HepG2 (cell line): Measurements from ENCODE around the gene GON4L. TPM values are rescaled to one million over a fixed set of nuclear protein-coding genes. Genes with fewer than 3 reads are reported as not detected.
"Not testable (repeated sequence)": the region's sequence is repeated elsewhere in the genome, so short reads cannot be mapped to it uniquely, and the experiment has no call there.

Experiments
- ATAC-seq: fragments of 200-7000 bp; cut with Tn5 transposase; 3 replicates; pipeline ENCODE4 v1.9.1; 2020; ENCODE audit warnings: mild to moderate bottlenecking, moderate library complexity
- BruUV-seq: library from RNA; stranded (reverse); fragments of 400-500 nt; replicated peaks from 2 replicates; lab custom pipeline; 2021; lab: Mats Ljungman, UMichigan
- CTCF ChIA-PET: fragments of 300-600 bp; formaldehyde crosslinking; extraction: SDS; loops from one replicate; lab custom pipeline; 2021; ENCODE audit warnings: low total read pairs, inconsistent platforms, low intra/inter-chr PET ratio; lab: Yijun Ruan, JAX
- POLR2A ChIA-PET: fragments of 350-600 bp; sonication (Branson Sonifier 250); formaldehyde crosslinking; loops from one replicate; lab custom pipeline; 2020; ENCODE audit warnings: antibody characterized with exemption, inconsistent platforms; lab: Yijun Ruan, JAX
- DNase-seq: peaks from one replicate; pipeline ENCODE4 v3.0.0-alpha.2; 2015; ENCODE audit warnings: low spot score
- FAIRE-seq: peaks from 3 replicates; lab custom pipeline; 2011; peaks lifted over from hg19 to GRCh38; lab: Jason Lieb, UNC
- H2AFZ ChIP-seq: one replicate; pipeline ENCODE4 v1.6.1; 2011; ENCODE audit warnings: low read length, inconsistent platforms
- H3K27ac ChIP-seq: fragments of 300-600 bp; 3 replicates; pipeline ENCODE4 v1.8.0; 2011; ENCODE audit warnings: mixed run types, mild to moderate bottlenecking, mixed read lengths, low read length, inconsistent platforms; ENCODE audit not compliant: insufficient read depth; ENCODE audit errors: extremely low read length
- H3K27me3 ChIP-seq, 2 experiments: fragments of 200-600 bp in 1 of 2; 2 replicates in 1 of 2; 3 replicates in 1 of 2; pipeline versions ENCODE4 v1.6.0 to v1.8.0; 2011; ENCODE audit warnings: low read length in 2 of 2, mild to moderate bottlenecking in 2 of 2, moderate library complexity in 2 of 2, inconsistent platforms in 1 of 2; ENCODE audit not compliant: insufficient read depth in 2 of 2, control insufficient read depth in 1 of 2
- H3K36me3 ChIP-seq, 2 experiments: fragments of 200-600 bp in 1 of 2; replicated peaks in 1 of 2; 2 replicates in 1 of 2; 3 replicates in 1 of 2; pipeline versions ENCODE4 v1.5.1 to v1.8.0; 2011; ENCODE audit warnings: low read length in 2 of 2, inconsistent platforms in 1 of 2; ENCODE audit not compliant: insufficient read depth in 2 of 2, control insufficient read depth in 1 of 2
- H3K4me1 ChIP-seq: 2 replicates; pipeline ENCODE4 v1.5.1; 2012; ENCODE audit warnings: low read length, inconsistent platforms; ENCODE audit not compliant: insufficient read depth
- H3K4me2 ChIP-seq: 2 replicates; pipeline ENCODE4 v1.6.0; 2011; ENCODE audit warnings: low read depth, low read length, inconsistent platforms
- H3K4me3 ChIP-seq, 3 experiments: fragments of 200-600 bp in 1 of 3; sonication (generic), shearing (Covaris generic) in 1 of 3; replicated peaks in 1 of 3; 2 replicates each; pipeline ENCODE4 v1.5.1; 2011 to 2016; ENCODE audit warnings: low read length in 3 of 3, inconsistent platforms in 2 of 3, low read depth in 2 of 3, mild to moderate bottlenecking in 2 of 3, control low read depth in 1 of 3, mixed read lengths in 1 of 3; ENCODE audit not compliant: insufficient read depth in 1 of 3
- H3K79me2 ChIP-seq: one replicate; pipeline ENCODE4 v1.6.1; 2011; ENCODE audit warnings: low read length, inconsistent platforms; ENCODE audit not compliant: insufficient read depth
- H3K9ac ChIP-seq: 2 replicates; pipeline ENCODE4 v1.6.0; 2011; ENCODE audit warnings: mild to moderate bottlenecking, low read depth, low read length, inconsistent platforms; ENCODE audit not compliant: insufficient read depth
- H3K9me3 ChIP-seq: 2 replicates; pipeline ENCODE4 v1.5.1; 2012; ENCODE audit warnings: mild to moderate bottlenecking, low read length
- H4K20me1 ChIP-seq: 2 replicates; pipeline ENCODE4 v1.6.0; 2011; ENCODE audit warnings: inconsistent platforms, mild to moderate bottlenecking, low read length, moderate library complexity; ENCODE audit not compliant: insufficient read depth
- HCFC1 ChIP-seq: fragments of 150-350 bp; IDR thresholded peaks from 2 replicates; pipeline ENCODE4 v1.6.1; 2014; ENCODE audit warnings: low read depth, low read length
- MAFK ChIP-seq, 2 experiments: IDR thresholded peaks in 1 of 2; conservative IDR thresholded peaks in 1 of 2; 2 replicates each; pipeline ENCODE4 v1.6.1; 2011; ENCODE audit warnings: improper control_type of control experiment in 2 of 2, low read length in 2 of 2
- RNF219 ChIP-seq: sonication (generic); formaldehyde crosslinking; IDR thresholded peaks from 2 replicates; pipeline ENCODE4 v1.5.0; 2020; ENCODE audit warnings: mild to moderate bottlenecking, missing genetic modification reagents
- ZFP36 ChIP-seq: fragments of 150-350 bp; IDR thresholded peaks from 2 replicates; pipeline ENCODE4 v1.6.1; 2018; ENCODE audit warnings: borderline replicate concordance, low read length, low read depth; ENCODE audit not compliant: partially characterized antibody
- ZIK1 ChIP-seq: sonication (generic); formaldehyde crosslinking; IDR thresholded peaks from 2 replicates; pipeline ENCODE4 v1.5.0; 2020; ENCODE audit warnings: mild to moderate bottlenecking, low read depth, missing genetic modification reagents, borderline replicate concordance
- ZKSCAN1 ChIP-seq: fragments of 150-350 bp; IDR thresholded peaks from 2 replicates; pipeline ENCODE4 v1.6.1; 2014; ENCODE audit warnings: low read length
- ZNF292 ChIP-seq: sonication (generic); formaldehyde crosslinking; IDR thresholded peaks from 2 replicates; pipeline ENCODE4 v1.8.1; 2022; ENCODE audit warnings: mild to moderate bottlenecking, low read depth, missing genetic modification reagents, borderline replicate concordance
- ZNF547 ChIP-seq: sonication (generic); formaldehyde crosslinking; IDR thresholded peaks from 2 replicates; pipeline ENCODE4 v1.5.1; 2020; ENCODE audit warnings: mild to moderate bottlenecking, missing genetic modification reagents
- ZNF629 ChIP-seq: sonication (generic); formaldehyde crosslinking; conservative IDR thresholded peaks from 2 replicates; pipeline ENCODE4 v1.5.0; 2020; ENCODE audit warnings: missing genetic modification reagents
- ZNF782 ChIP-seq: sonication (generic); formaldehyde crosslinking; IDR thresholded peaks from 2 replicates; pipeline ENCODE4 v1.4.0; 2020; ENCODE audit warnings: missing genetic modification reagents, mild to moderate bottlenecking, borderline replicate concordance
- WGBS: methylation state at CpG from one replicate; pipeline ENCODE4 v1.1.6; 2017; ENCODE audit warnings: low lambda C conversion rate; 5-methylcytosine and 5-hydroxymethylcytosine counted together
- in situ Hi-C: cut with HindIII; loops from 2 replicates; pipeline ENCODE4 v1.10.0; 2017; ENCODE audit warnings: low pct_unique_long_range_greater_than_20kb; ENCODE audit not compliant: extremely low pct_ligation_motif_present
- intact Hi-C: fragments of 100-400 bp; cut with micrococcal nuclease; formaldehyde crosslinking; loops from one replicate; pipeline ENCODE4 v1.10.0; 2022; ENCODE audit not compliant: unreplicated experiment
- polyA plus RNA-seq, 8 experiments: library from polyadenylated mRNA; depleted of rRNA in 3 of 8; stranded (reverse) in 7 of 8; unstranded in 1 of 8; fragments of >200 nt; fragmentation: Illumina TruSeq in 4 of 8; extraction: Trizol in 4 of 8; gene quantifications; 2 replicates each; pipeline versions ENCODE4 v1.2.1 to v1.2.3, GENCODE V29; 2011 to 2016; ENCODE audit warnings: low read depth in 4 of 8, missing spikeins in 1 of 8, mixed read lengths in 1 of 8; ENCODE audit not compliant: insufficient read depth in 1 of 8
- total RNA-seq, 5 experiments: library from RNA; depleted of rRNA; stranded (reverse); fragments of >200 nt; fragmentation: Illumina TruSeq; extraction: Trizol; gene quantifications; 2 replicates each; pipeline ENCODE4 v1.2.3, GENCODE V29; 2016; ENCODE audit warnings: low read depth in 1 of 5

GON4L gene
- total and polyA plus RNA-seq, 2 of the 13 experiments (the other 11 are each of a cell fraction or from before 2014, with no cell fraction given): 14.6 to 19.6 TPM

GRCh38 chr1:155709391-155709790 is 147.6 kb downstream of the GON4L start (continued):
- TF ChIP-seq RNF219 (CRISPR knock-in tag): no peak
- no peak for TF ChIP-seq ZNF629 (CRISPR knock-in tag)
- no peak for TF ChIP-seq ZNF547
- TF ChIP-seq HCFC1: no peak
- no peak for TF ChIP-seq ZIK1 (CRISPR knock-in tag)
- no peak for TF ChIP-seq ZFP36
- no peak for TF ChIP-seq ZNF782 (CRISPR knock-in tag)
- no peak for TF ChIP-seq ZNF292 (CRISPR knock-in tag)

GRCh38 chr1:155706139-155706538 is 150.9 kb downstream of the GON4L start:
- H3K79me2 ChIP-seq: peaks cover 52% of the 10 kb centered on the region
- no peaks in the 10 kb centered on the region; a peak in 1 of 5 replicates for H3K27me3 ChIP-seq
- H3K9me3 ChIP-seq: no peaks in the 10 kb centered on the region
- FAIRE-seq: no peak
- in situ Hi-C loops: no loop called here
- TF ChIP-seq MAFK (conservative IDR thresholded peaks at IDR 0.05 in 1 of 2, IDR thresholded peaks at IDR 0.05 in 1 of 2; ENCODE audit: low read length in 2 of 2) (no peak), ZKSCAN1 (peak; percentile 74)
- TF ChIP-seq, all 625 proteins: peak for 1
- no TSS peak for BruUV-seq
- Histone ChIP-seq H3K4me2 (no peak overlapping the region), H2AFZ (no peak overlapping the region), H3K27ac (no peak overlapping the region), H3K9ac (no peak overlapping the region), H3K36me3 (0 out of 5 replicates have a peak, but pooled peaks cover 1 to 4% of the 10 kb centered on the region in 2 experiments), H3K4me3 (no peak overlapping the region), H4K20me1 (no peaks in the 10 kb centered on the region), H3K4me1 (no peaks in the 10 kb centered on the region)
- ChIA-PET CTCF (no interaction called here), POLR2A (no interaction called here)
- DNase-seq (no peak), ATAC-seq (no peak)
- 92% methylated on average over 5 of the region's 5 CpGs for WGBS
- intact Hi-C loops: no loop called here

GRCh38 chr1:155704414-155704813 is 152.6 kb downstream of the GON4L start:
- ATAC-seq, in situ Hi-C loops, FAIRE-seq, H3K9me3 ChIP-seq, H3K36me3 ChIP-seq, intact Hi-C loops, BruUV-seq, H4K20me1 ChIP-seq, H3K9ac ChIP-seq, H2AFZ ChIP-seq, DNase-seq, H3K27me3 ChIP-seq, H3K4me2 ChIP-seq, CTCF ChIA-PET, H3K4me3 ChIP-seq, POLR2A ChIA-PET, H3K4me1 ChIP-seq, H3K27ac ChIP-seq: not testable (repeated sequence)
- 100% methylated on average over 4 of the region's 5 CpGs for WGBS
- peaks cover 60% of the 10 kb centered on the region for H3K79me2 ChIP-seq
